Bone marrow (tissue), 2 donors: Measurements from ENCODE around the gene DLX1.

ENCODE experiments used
- DNase-seq, 2 donors: peaks; one replicate each; lab custom pipeline; 2025; lab: John Stamatoyannopoulos, UW

The DLX1 gene

GRCh38 chr2:172087780-172088244, 2.5 kb downstream of the DLX1 start:
- DNase-seq = no peak

GRCh38 chr2:172088245-172089004, 3.1 kb downstream of the DLX1 start:
- no peak for DNase-seq

DNA sequence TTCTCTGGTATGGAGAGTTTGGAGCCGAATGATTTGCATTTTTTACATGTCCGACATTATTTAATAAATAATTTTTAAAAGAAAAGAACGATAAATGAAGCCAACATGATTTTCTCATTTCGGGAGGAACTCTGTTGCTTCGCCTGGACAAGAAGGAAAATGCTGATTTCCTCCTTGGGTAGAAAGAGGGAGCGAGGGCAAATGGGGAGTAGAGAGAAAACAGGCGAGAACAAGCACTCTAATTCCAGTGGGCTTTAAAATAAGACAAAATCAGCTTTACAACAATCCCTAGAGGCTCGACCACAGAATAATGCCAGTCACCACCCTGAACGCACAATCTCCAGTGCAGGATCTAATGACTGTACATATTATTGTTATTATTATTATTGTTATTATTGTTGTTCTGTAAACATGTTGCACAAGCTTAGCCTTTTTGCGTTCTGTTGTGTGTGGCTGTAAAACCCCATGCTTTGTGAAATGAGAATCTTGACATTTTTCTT, 3.7 kb downstream of the DLX1 start:
- DNase-seq = no peak

GRCh38 chr2:172089633-172090032, 4.3 kb downstream of the DLX1 start:
- no peak for DNase-seq

DNA sequence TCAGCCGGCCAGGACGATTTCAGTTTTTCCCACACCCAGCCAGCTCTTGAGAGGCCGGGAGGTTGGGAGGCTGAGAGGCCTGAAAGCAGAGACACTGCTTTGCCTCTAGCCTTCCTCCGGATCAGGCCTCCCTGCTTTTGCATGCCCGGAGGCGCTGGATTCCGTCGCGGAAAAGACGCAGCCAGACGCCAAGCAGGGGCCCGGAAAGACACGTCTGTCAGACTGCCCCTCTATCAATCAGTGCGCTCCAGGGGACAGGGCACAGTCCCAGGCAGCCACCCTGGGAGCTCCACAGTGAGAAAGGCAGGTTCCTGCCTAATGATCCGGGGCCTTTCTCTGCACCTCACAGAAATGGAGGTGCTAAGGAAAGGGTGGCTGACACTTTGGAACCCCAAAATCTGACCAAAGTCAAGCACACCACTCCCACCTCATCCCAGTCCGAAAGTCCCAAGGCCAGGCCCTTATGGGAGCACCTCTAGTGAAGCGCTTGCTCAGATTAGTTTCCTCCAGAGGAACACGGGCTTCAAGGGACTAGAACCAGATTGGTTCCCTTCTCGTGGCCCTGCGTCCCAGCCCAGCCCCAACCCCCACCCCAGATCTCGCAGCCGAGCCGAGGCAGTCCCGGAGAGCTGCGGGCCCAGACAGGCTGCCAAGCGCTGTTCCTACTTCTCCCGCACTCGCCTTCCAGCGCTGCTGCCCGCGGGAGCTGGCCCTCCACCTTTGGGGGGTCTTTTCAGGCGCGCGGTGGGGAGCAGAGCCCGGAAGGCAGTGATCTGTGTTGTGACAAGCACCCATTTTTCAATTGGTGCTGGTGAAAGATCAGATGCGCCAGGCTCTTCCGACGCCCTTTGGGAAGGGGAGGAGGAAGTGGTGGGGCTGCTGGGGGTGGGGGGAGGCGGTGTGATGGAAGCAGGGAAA, 5.0 kb downstream of the DLX1 start:
- no peak for DNase-seq

DNA sequence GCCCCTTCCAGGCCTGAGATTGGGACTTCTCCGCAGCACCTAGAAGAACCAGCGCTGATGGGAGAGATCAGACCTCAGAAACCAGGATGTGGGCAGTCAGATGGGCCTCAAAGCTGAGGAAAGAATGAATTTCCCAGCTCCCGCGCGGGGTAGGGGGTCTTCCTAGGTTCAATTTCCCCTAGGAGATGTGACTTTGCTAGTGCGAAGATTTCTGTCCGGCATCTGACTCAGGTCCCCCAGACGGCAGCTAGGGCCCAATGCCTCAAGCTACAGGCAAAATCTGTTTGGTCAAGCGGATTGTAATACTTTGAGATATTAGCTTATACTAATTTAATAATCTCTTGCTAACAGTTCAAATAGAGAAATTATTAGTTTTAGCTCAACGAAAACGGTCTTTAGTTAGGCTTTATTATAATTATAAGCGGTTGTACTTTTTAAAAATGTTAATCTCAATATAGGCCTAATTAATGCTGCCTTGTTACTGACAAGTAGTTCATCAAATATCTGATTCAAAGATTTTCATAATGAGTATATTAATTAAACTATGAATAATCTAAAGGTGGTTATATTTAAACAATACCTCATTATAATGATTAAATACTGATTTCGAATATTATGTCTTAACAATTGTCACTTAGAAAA, 5.8 kb downstream of the DLX1 start:
- DNase-seq = no peak

DNA sequence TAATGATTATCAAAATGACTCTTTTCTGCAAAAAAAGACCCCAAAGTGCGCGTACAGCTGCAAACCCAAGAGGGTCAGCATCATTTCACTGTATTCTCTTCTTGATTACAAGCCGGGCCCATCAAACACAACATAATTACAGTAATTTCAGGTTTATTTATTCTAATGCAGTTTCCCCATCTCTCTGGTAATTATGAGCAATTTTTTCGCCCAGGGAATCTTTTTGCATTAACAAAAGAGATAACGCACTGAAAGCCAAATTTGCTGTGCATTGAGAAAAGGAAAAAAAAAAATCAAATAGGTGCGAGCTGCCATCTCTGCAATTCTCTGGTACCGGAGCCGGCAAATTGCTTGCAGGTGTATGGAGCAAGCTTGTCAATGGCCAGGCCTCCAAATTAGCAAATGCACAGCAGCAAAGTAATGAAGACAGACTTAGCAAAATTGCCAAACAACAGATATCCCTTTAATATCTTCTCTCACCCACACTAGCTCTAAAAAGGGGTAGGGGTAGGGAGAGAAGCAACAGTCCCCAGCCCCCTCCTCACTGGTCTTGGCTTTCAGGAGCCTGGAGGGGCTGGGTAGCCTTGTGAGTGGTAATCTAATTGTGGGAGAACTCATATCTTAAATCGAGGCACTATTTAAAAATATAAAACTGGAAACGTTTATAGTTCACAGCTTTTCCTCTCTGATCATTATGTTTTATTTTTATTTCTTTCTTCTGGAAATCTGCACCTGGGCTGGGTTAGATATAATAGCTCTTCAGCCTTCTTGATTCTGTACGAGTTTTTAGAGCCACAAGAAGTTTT, 6.7 kb downstream of the DLX1 start:
- no peak for DNase-seq

DNA sequence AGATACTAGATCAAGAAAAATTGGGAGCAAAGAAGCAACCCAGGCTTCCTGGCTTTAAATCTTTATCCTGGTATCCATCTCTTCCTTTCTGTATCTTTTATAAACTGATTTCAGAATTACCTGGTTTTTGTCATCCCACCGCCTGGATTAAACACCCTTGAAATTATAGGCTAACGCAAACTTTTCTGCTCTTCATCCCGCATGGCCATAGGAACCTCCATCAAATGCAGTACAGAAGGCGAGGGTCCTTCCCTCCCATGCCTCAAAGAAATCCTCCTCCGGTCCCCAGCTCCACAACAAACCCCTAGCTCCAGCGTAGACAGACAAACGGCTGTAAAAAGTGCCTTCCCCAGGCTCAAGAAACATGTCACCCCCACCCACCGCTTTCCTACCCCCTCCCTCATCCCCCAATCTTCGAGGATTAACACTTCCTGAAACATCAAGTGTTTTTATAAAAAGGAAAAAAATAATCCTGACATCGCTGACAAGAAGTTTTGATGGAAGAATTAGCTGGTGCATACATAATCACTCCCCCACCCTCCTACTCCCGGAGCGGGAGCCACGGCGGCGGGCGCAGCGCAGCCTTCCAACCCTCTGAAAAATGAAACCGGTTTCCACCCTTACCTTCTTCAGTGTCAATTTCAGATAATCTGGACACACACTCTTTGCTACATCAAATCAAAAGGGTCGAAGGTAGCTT, 7.6 kb downstream of the DLX1 start:
- DNase-seq = no peak

DNA sequence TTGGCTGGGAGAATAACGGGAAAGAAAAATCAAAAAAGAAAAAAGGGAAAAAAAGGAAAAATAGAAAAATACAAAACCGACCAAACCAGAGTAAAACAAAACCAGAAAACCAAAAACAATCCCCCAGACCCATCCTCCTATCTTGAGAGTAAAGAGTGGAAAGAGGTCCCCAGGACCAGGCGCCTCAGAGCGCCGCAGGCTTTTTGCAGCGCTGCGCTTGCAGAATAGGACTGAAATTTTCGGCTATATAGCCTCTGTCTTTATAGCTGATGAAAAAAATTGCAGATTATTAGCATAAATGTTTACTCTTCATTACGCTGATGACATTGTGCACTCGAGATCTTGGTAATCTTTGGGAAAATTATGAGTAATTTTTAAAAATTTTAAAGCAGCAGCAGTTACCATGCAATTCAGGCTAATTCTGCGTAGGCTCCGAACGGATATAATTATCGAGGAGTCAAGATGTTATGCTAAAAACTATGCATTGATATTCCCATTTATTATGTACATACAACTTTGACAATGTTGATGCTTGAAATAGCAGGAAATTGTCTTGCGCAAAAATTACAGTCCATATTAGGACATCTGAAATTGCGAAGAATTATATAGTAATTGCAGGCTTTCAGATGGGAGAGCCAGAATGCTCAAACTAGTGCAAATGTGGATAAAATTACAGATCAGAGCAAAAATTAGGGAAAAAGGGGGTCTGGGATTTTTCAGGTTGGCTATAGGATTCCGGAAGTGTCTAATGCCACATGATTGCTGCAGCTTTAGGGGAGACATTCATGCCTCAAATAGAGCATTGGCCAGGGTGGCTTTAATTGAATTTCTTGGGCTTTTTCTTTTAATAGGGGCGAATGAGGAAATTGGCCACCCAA, 8.3 kb downstream of the DLX1 start:
- DNase-seq = no peak

DNA sequence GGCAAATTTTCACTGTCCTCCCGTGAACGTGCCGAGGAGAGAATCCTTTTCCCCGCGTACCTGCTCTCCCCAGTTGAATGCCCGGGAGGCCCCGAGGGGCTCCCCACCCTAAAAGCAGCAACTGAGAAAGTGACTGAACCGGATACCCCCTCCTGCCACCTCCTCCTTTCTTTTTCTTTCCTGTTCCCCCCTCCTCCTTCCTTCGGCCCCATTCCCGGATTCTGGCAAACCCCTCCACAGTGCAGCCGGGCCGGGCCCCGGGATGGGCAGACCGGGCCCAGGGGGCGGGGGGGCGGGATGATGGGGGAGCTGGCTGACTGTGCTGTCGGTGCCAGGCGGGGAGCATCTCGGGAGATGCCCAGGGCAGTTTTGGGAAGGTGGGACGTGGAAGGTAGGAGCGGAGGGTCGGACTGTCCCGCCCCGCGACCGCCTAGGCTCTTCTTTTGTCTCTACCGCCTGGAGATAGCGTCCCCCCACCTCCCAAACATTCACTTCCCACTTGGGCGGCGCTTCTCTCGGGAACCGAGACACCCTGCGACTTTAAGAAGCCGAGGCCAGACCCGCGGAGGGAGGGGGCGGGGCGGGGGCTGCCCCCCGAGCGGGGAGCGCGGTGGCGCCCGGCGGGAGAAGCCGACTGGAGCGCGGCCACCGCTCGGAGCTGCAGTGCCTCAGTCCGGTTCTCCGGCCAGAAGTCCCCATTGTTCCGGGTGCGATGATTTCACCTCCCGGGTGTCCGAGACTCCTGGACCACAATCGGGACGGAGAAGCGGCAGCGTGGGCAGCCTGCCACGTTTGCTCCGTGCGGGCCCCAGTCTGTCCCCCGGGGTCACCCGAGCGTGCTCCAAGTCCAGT, 9.2 kb downstream of the DLX1 start:
- DNase-seq = no peak

- DNase-seq = peak in 1 of 2 donors; percentile 55
Measured at GRCh38 chr2:172095146-172095904, 10.0 kb downstream of the DLX1 start.

GRCh38 chr2:172095905-172096625, 10.8 kb downstream of the DLX1 start:
- DNase-seq = no peak

- DNase-seq = no peak
Measured at GRCh38 chr2:172096626-172097547, 11.6 kb downstream of the DLX1 start.

- DNase-seq = no peak
Measured at GRCh38 chr2:172097557-172098131, 12.3 kb downstream of the DLX1 start.

DNA sequence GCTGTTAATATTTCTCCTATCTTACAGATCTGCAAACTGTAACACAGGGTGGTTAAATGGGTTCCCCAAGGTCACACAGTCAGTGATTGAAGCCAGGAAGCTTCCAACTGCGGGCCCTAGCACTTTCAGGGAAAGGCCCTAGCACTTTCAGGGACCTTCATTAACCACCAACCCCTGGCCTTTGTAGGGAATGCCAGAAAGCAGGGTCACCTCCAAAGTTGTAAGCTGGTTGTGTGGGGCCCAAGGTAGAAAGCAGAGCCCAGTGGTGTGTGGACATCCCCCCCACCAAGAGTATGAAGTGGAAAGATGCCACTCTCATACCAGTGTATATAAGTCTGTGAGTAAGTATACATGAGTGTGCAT, 13.0 kb downstream of the DLX1 start:
- no peak for DNase-seq
